Common myeloid progenitor, CD34-positive (primary cell): ENCODE measurements around the gene RNF222.

ENCODE experiments used
- CTCF ChIA-PET: fragments of 350-600 bp; sonication (Branson Sonifier 250); formaldehyde crosslinking; loops from one replicate; lab custom pipeline; 2021; ENCODE audit warnings: antibody characterized with exemption; lab: Charles Lee
- POLR2A ChIA-PET: fragments of 350-600 bp; sonication (Branson Sonifier 250); formaldehyde crosslinking; loops from one replicate; lab custom pipeline; 2021; ENCODE audit warnings: antibody characterized with exemption; lab: Charles Lee
- DNase-seq, 3 donors: peaks; one replicate each; pipeline versions ENCODE4 v3.0.0 to v3.0.0-alpha.2; 2013
- H3K27ac ChIP-seq, 2 experiments: 1 replicate in 1 of 2; 2 replicates in 1 of 2; pipeline ENCODE4 v1.7.0; 2013; ENCODE audit warnings: inconsistent platforms in 2 of 2, low read length in 2 of 2, mild to moderate bottlenecking in 2 of 2, low read depth in 1 of 2, moderate library complexity in 1 of 2; ENCODE audit not compliant: severe bottlenecking in 2 of 2, insufficient read depth in 1 of 2, poor library complexity in 1 of 2
- H3K27me3 ChIP-seq, 5 experiments: replicated peaks in 2 of 5; 1 replicate in 3 of 5; 2 replicates in 2 of 5; pipeline versions ENCODE4 v1.6.1 to v1.7.0; 2013; ENCODE audit warnings: low read length in 4 of 5, mild to moderate bottlenecking in 2 of 5, moderate library complexity in 2 of 5, inconsistent platforms in 1 of 5; ENCODE audit not compliant: insufficient read depth in 5 of 5, control insufficient read depth in 4 of 5
- H3K36me3 ChIP-seq, 4 experiments: 1 replicate in 2 of 4; 2 replicates in 2 of 4; pipeline versions ENCODE4 v1.6.1 to v1.7.0; 2013; ENCODE audit warnings: low read length in 3 of 4, control low read depth in 1 of 4, mild to moderate bottlenecking in 1 of 4; ENCODE audit not compliant: control insufficient read depth in 4 of 4, insufficient read depth in 4 of 4
- H3K4me1 ChIP-seq, 4 experiments: 1 replicate in 3 of 4; 2 replicates in 1 of 4; pipeline versions ENCODE4 v1.6.1 to v1.7.1; 2013; ENCODE audit warnings: low read length in 3 of 4, mild to moderate bottlenecking in 3 of 4, control low read depth in 1 of 4, inconsistent platforms in 1 of 4, moderate library complexity in 1 of 4; ENCODE audit not compliant: control insufficient read depth in 4 of 4, insufficient read depth in 4 of 4; ENCODE audit errors: control extremely low read depth in 1 of 4
- H3K4me3 ChIP-seq, 7 experiments: 1 replicate in 4 of 7; 2 replicates in 3 of 7; pipeline versions ENCODE4 v1.5.1 to v1.7.0; 2013; ENCODE audit warnings: mild to moderate bottlenecking in 7 of 7, low read length in 6 of 7, moderate library complexity in 6 of 7, inconsistent platforms in 2 of 7, low read depth in 2 of 7, control low read depth in 1 of 7; ENCODE audit not compliant: insufficient read depth in 4 of 7, control insufficient read depth in 1 of 7; ENCODE audit errors: extremely low read depth in 1 of 7
- H3K9me3 ChIP-seq, 5 experiments: 1 replicate in 4 of 5; 2 replicates in 1 of 5; pipeline versions ENCODE4 v1.6.1 to v1.7.1; 2013; ENCODE audit warnings: low read length in 4 of 5, mild to moderate bottlenecking in 2 of 5, inconsistent platforms in 1 of 5, low read depth in 1 of 5, moderate library complexity in 1 of 5; ENCODE audit not compliant: control insufficient read depth in 4 of 5, insufficient read depth in 2 of 5; ENCODE audit errors: control extremely low read depth in 1 of 5
- WGBS: methylation state at CpG from one replicate; pipeline ENCODE4 v1.1.5; 2013; ENCODE audit not compliant: insufficient coverage; 5-methylcytosine and 5-hydroxymethylcytosine counted together

The RNF222 gene

GRCh38 chr17:8369944-8370343, 27.7 kb downstream of the RNF222 start:
- peak; percentile 33 to 61 (median 58) for DNase-seq
- 28% methylated on average over 8 of the region's 8 CpGs for WGBS
- Histone ChIP-seq H3K27ac (peak overlapping the region; percentile 21 to 68), H3K36me3 (peaks cover 3 to 23% (median 18%) of the 10 kb centered on the region in 4 experiments), H3K4me3 (peak overlapping the region in 2 of 7 experiments; percentile 23 to 42), H3K27me3 (no peaks in the 10 kb centered on the region), H3K4me1 (peaks cover 6 to 12% (median 11%) of the 10 kb centered on the region in 4 experiments), H3K9me3 (no peaks in the 10 kb centered on the region)
- ChIA-PET CTCF (interaction anchor here (1.1 to 2.8 kb wide), 4 partner anchors 10 to 38 kb away, joined by 3 to 18 read pairs (median 4); no protein-coding TSS in a partner anchor), POLR2A (interaction anchor here (0.8 kb wide), 2 partner anchors 25 to 38 kb away, joined by 3 read pairs; no protein-coding TSS in a partner anchor)

- POLR2A ChIA-PET, result interaction anchor here (0.6 kb wide), 1 partner anchor 272 kb away, joined by 3 read pairs; no protein-coding TSS in a partner anchor
- Histone ChIP-seq H3K27ac (no peak overlapping the region), H3K36me3 (peaks cover 3 to 25% (median 18%) of the 10 kb centered on the region in 4 experiments), H3K4me3 (no peak overlapping the region), H3K27me3 (no peaks in the 10 kb centered on the region), H3K9me3 (no peaks in the 10 kb centered on the region), H3K4me1 (peaks cover 6 to 12% (median 11%) of the 10 kb centered on the region in 4 experiments)
- CTCF ChIA-PET, result no interaction called here
- WGBS, result 100% methylated on average over 2 of the region's 3 CpGs
- DNase-seq, result no peak
Observed at GRCh38 chr17:8368193-8368592, 29.4 kb downstream of the RNF222 start.

DNA sequence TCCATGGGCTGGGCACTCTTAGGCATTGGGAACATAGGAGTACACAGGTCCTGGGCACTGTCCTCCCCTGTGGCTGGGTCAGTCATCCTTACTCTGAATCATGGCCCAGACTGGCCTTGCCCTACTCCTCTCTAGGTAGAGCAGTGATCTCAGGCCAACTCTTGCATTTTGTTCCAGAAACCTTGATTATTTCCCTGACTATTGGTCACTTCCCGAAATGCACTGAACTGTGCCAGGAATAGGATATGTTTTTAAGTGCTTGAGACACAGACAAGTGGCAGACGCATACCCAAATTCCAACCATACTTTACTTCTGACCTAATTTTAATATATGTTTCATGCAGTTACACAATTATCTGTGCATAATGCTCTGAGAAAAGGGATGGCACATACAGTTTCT, 31.4 kb downstream of the RNF222 start:
- DNase-seq, result no peak
- H3K9me3 ChIP-seq, result no peaks in the 10 kb centered on the region
- no peaks in the 10 kb centered on the region for H3K27me3 ChIP-seq
- WGBS, result no CpG with 5 or more reads among the region's 2 CpGs
- peaks cover 3 to 18% (median 14%) of the 10 kb centered on the region in 4 experiments for H3K36me3 ChIP-seq
- CTCF ChIA-PET, result no interaction called here
- POLR2A ChIA-PET, result no interaction called here
- H3K4me1 ChIP-seq, result peaks cover 6 to 25% (median 21%) of the 10 kb centered on the region in 4 experiments
- no peak overlapping the region for H3K27ac ChIP-seq
- no peak overlapping the region for H3K4me3 ChIP-seq

- Histone ChIP-seq H3K27me3 (no peaks in the 10 kb centered on the region), H3K9me3 (no peaks in the 10 kb centered on the region), H3K4me1 (peaks cover 10 to 33% (median 27%) of the 10 kb centered on the region in 4 experiments), H3K36me3 (peaks cover 3 to 16% (median 14%) of the 10 kb centered on the region in 4 experiments), H3K27ac (no peak overlapping the region), H3K4me3 (no peak overlapping the region)
- 100% methylated on average over 1 of the region's 1 CpG for WGBS
- DNase-seq, result no peak
- POLR2A ChIA-PET, result no interaction called here
- CTCF ChIA-PET, result no interaction called here
Observed at GRCh38 chr17:8365143-8365542, 32.5 kb downstream of the RNF222 start.

- POLR2A ChIA-PET, result interaction anchor here (0.9 kb wide), 1 partner anchor 14 kb away, joined by 3 read pairs; the partner anchor contains the start of gene KRABD2
- no peak for DNase-seq
- Histone ChIP-seq H3K9me3 (no peaks in the 10 kb centered on the region), H3K4me1 (peaks cover 8 to 37% (median 32%) of the 10 kb centered on the region in 4 experiments), H3K36me3 (peaks cover 0 to 7% (median 2%) of the 10 kb centered on the region in 4 experiments), H3K4me3 (no peak overlapping the region), H3K27me3 (no peaks in the 10 kb centered on the region), H3K27ac (no peak overlapping the region)
- CTCF ChIA-PET, result interaction anchor here (1.9 kb wide), 1 partner anchor 14 kb away, joined by 15 read pairs; the partner anchor contains the start of gene KRABD2
- WGBS, result 96% methylated on average over 3 of the region's 4 CpGs
Observed at GRCh38 chr17:8362651-8363332, 34.8 kb downstream of the RNF222 start.

GRCh38 chr17:8360751-8361150, 36.9 kb downstream of the RNF222 start:
- POLR2A ChIA-PET, result interaction anchor here (0.8 to 1.8 kb wide), 2 partner anchors 16 to 34 kb away, joined by 3 to 6 read pairs; partner anchors contain the start of gene KRABD2

More at GRCh38 chr17:8360751-8361150, 36.9 kb downstream of the RNF222 start:
- 63% methylated on average over 2 of the region's 3 CpGs for WGBS
- no peak for DNase-seq
- no peaks in the 10 kb centered on the region for H3K9me3 ChIP-seq
- CTCF ChIA-PET, result interaction anchor here (0.9 to 3.9 kb wide), 11 partner anchors 9 to 242 kb away, joined by 3 to 18 read pairs (median 3); partner anchors contain the start of genes KRABD2 and ODF4
- H3K4me3 ChIP-seq, result peak overlapping the region in 1 of 7 experiments; percentile 50
- H3K4me1 ChIP-seq, result peaks cover 8 to 37% (median 32%) of the 10 kb centered on the region in 4 experiments
- H3K27me3 ChIP-seq, result no peaks in the 10 kb centered on the region
- H3K36me3 ChIP-seq, result peaks cover 0 to 7% (median 2%) of the 10 kb centered on the region in 4 experiments
- H3K27ac ChIP-seq, result peak overlapping the region in 1 of 2 experiments; percentile 37
